Activated T-cell treated with anti-CD3 and anti-CD28 coated beads, Interleukin-2, amount 50 U/mL, for 4 hours (primary cell): ENCODE results near the gene NRCAM. TPM values are rescaled to one million over a fixed set of nuclear protein-coding genes. Genes with fewer than 3 reads are reported as not detected.

Experiments used
- ATAC-seq, 2 donors: fragments of 200-7000 bp; cut with Tn5 transposase; one replicate each; pipeline ENCODE4 v1.10.0; 2021
- DNase-seq: peaks from one replicate; pipeline ENCODE4 v3.0.0-alpha.2; 2020
- H3K27me3 Mint-ChIP-seq: one replicate; pipeline ENCODE4 v1.8.0; 2021; ENCODE audit warnings: low read depth, mixed read lengths
- H3K36me3 Mint-ChIP-seq: one replicate; pipeline ENCODE4 v1.8.0; 2022; ENCODE audit warnings: mixed read lengths; ENCODE audit not compliant: insufficient read depth
- H3K4me1 Mint-ChIP-seq: one replicate; pipeline ENCODE4 v1.8.0; 2021; ENCODE audit warnings: low read depth, mixed read lengths
- H3K4me3 Mint-ChIP-seq: one replicate; pipeline ENCODE4 v1.8.0; 2021; ENCODE audit warnings: mild to moderate bottlenecking, moderate library complexity, mixed read lengths
- H3K9me3 Mint-ChIP-seq: one replicate; pipeline ENCODE4 v1.8.0; 2021; ENCODE audit warnings: mixed read lengths
- total RNA-seq, 3 donors: library from RNA; stranded (reverse); gene quantifications; one replicate each; pipeline ENCODE4 v1.2.1, GENCODE V29; 2021

NRCAM gene
- total RNA-seq, 3 donors from 2014 or later = 0.53 to 0.73 (median 0.69) TPM

- no peaks in the 10 kb centered on the region for H3K9me3 Mint-ChIP-seq
- H3K4me1 Mint-ChIP-seq = no peaks in the 10 kb centered on the region
- ATAC-seq (no peak), DNase-seq (no peak)
- no peaks in the 10 kb centered on the region for H3K36me3 Mint-ChIP-seq
- H3K4me3 Mint-ChIP-seq = no peak overlapping the region
- peaks cover 3% of the 10 kb centered on the region for H3K27me3 Mint-ChIP-seq
Observed at GRCh38 chr7:108235451-108236061, 220.7 kb downstream of the NRCAM start.

- H3K36me3 Mint-ChIP-seq = no peaks in the 10 kb centered on the region
- no peaks in the 10 kb centered on the region for H3K9me3 Mint-ChIP-seq
- H3K27me3 Mint-ChIP-seq = peaks cover 3% of the 10 kb centered on the region
- DNase-seq (no peak), ATAC-seq (no peak)
- no peak overlapping the region for H3K4me3 Mint-ChIP-seq
- no peaks in the 10 kb centered on the region for H3K4me1 Mint-ChIP-seq
Observed at GRCh38 chr7:108234971-108235450, 221.2 kb downstream of the NRCAM start.

- DNase-seq (no peak), ATAC-seq (no peak)
- H3K4me3 Mint-ChIP-seq = no peak overlapping the region
- H3K27me3 Mint-ChIP-seq = peaks cover 5% of the 10 kb centered on the region
- no peaks in the 10 kb centered on the region for H3K4me1 Mint-ChIP-seq
- no peaks in the 10 kb centered on the region for H3K36me3 Mint-ChIP-seq
- no peaks in the 10 kb centered on the region for H3K9me3 Mint-ChIP-seq
Observed at GRCh38 chr7:108234281-108234680, 222.0 kb downstream of the NRCAM start.

GRCh38 chr7:108232076-108232475 lies 224.2 kb downstream of the NRCAM start:
- DNase-seq = no peak
- peaks cover 6% of the 10 kb centered on the region for H3K27me3 Mint-ChIP-seq
- no peak overlapping the region for H3K4me3 Mint-ChIP-seq
- H3K9me3 Mint-ChIP-seq = no peaks in the 10 kb centered on the region
- no peaks in the 10 kb centered on the region for H3K4me1 Mint-ChIP-seq
- ATAC-seq = no peak
- H3K36me3 Mint-ChIP-seq = no peaks in the 10 kb centered on the region

GRCh38 chr7:108231221-108231620 lies 225.0 kb downstream of the NRCAM start:
- no peaks in the 10 kb centered on the region for H3K36me3 Mint-ChIP-seq
- no peak overlapping the region for H3K4me3 Mint-ChIP-seq
- no peaks in the 10 kb centered on the region for H3K9me3 Mint-ChIP-seq
- H3K27me3 Mint-ChIP-seq = peaks cover 6% of the 10 kb centered on the region
- no peak for ATAC-seq
- H3K4me1 Mint-ChIP-seq = no peaks in the 10 kb centered on the region
- no peak for DNase-seq

- no peaks in the 10 kb centered on the region for H3K4me1 Mint-ChIP-seq
- peaks cover 3% of the 10 kb centered on the region for H3K27me3 Mint-ChIP-seq
- DNase-seq (no peak), ATAC-seq (no peak)
- no peak overlapping the region for H3K4me3 Mint-ChIP-seq
- H3K9me3 Mint-ChIP-seq = no peaks in the 10 kb centered on the region
- H3K36me3 Mint-ChIP-seq = no peaks in the 10 kb centered on the region
Observed at GRCh38 chr7:108227366-108227765, 228.9 kb downstream of the NRCAM start.

GRCh38 chr7:108226816-108227299 lies 229.4 kb downstream of the NRCAM start:
- Mint-ChIP-seq H3K36me3 (no peaks in the 10 kb centered on the region), H3K9me3 (no peaks in the 10 kb centered on the region), H3K4me1 (no peaks in the 10 kb centered on the region), H3K27me3 (peaks cover 3% of the 10 kb centered on the region), H3K4me3 (no peak overlapping the region)
- no peak for ATAC-seq
- DNase-seq = no peak

- Mint-ChIP-seq H3K36me3 (no peaks in the 10 kb centered on the region), H3K9me3 (no peaks in the 10 kb centered on the region), H3K27me3 (peaks cover 6% of the 10 kb centered on the region), H3K4me3 (no peak overlapping the region), H3K4me1 (no peaks in the 10 kb centered on the region)
- no peak for ATAC-seq
- no peak for DNase-seq
Observed at GRCh38 chr7:108225531-108226181, 230.6 kb downstream of the NRCAM start.

GRCh38 chr7:108224387-108224786 lies 231.8 kb downstream of the NRCAM start:
- no peaks in the 10 kb centered on the region for H3K4me1 Mint-ChIP-seq
- peaks cover 4% of the 10 kb centered on the region for H3K27me3 Mint-ChIP-seq
- DNase-seq = no peak
- no peaks in the 10 kb centered on the region for H3K9me3 Mint-ChIP-seq
- H3K4me3 Mint-ChIP-seq = no peak overlapping the region
- no peak for ATAC-seq
- no peaks in the 10 kb centered on the region for H3K36me3 Mint-ChIP-seq

- Mint-ChIP-seq H3K36me3 (no peaks in the 10 kb centered on the region), H3K4me3 (no peak overlapping the region), H3K27me3 (peaks cover 6% of the 10 kb centered on the region), H3K4me1 (no peaks in the 10 kb centered on the region), H3K9me3 (no peaks in the 10 kb centered on the region)
- DNase-seq (no peak), ATAC-seq (no peak)
Observed at GRCh38 chr7:108222236-108222892, 233.9 kb downstream of the NRCAM start.

GRCh38 chr7:108211382-108212201 lies 244.6 kb downstream of the NRCAM start:
- H3K4me3 Mint-ChIP-seq = no peak overlapping the region
- no peak for DNase-seq
- H3K9me3 Mint-ChIP-seq = no peaks in the 10 kb centered on the region
- H3K36me3 Mint-ChIP-seq = no peaks in the 10 kb centered on the region
- ATAC-seq = no peak
- peaks cover 2% of the 10 kb centered on the region for H3K4me1 Mint-ChIP-seq
- no peaks in the 10 kb centered on the region for H3K27me3 Mint-ChIP-seq

GRCh38 chr7:108210796-108211195 lies 245.4 kb downstream of the NRCAM start:
- Mint-ChIP-seq H3K9me3 (no peaks in the 10 kb centered on the region), H3K4me3 (no peak overlapping the region), H3K27me3 (no peaks in the 10 kb centered on the region), H3K36me3 (no peaks in the 10 kb centered on the region), H3K4me1 (peaks cover 2% of the 10 kb centered on the region)
- no peak for ATAC-seq
- no peak for DNase-seq

- Mint-ChIP-seq H3K9me3 (no peaks in the 10 kb centered on the region), H3K4me3 (no peak overlapping the region), H3K36me3 (no peaks in the 10 kb centered on the region), H3K27me3 (no peaks in the 10 kb centered on the region), H3K4me1 (no peaks in the 10 kb centered on the region)
- DNase-seq (no peak), ATAC-seq (no peak)
Observed at GRCh38 chr7:108205311-108205710, 250.9 kb downstream of the NRCAM start.

- H3K9me3 Mint-ChIP-seq = no peaks in the 10 kb centered on the region
- no peak overlapping the region for H3K4me3 Mint-ChIP-seq
- H3K4me1 Mint-ChIP-seq = no peaks in the 10 kb centered on the region
- DNase-seq = no peak
- no peaks in the 10 kb centered on the region for H3K27me3 Mint-ChIP-seq
- no peaks in the 10 kb centered on the region for H3K36me3 Mint-ChIP-seq
- no peak for ATAC-seq
Observed at GRCh38 chr7:108204281-108204796, 251.9 kb downstream of the NRCAM start.
